ENCODE measurements around the gene BASP1.
"Not testable (repeated sequence)": the region's sequence is repeated elsewhere in the genome, so short reads cannot be mapped to it uniquely, and the experiment has no call there.

BASP1 gene

DNA sequence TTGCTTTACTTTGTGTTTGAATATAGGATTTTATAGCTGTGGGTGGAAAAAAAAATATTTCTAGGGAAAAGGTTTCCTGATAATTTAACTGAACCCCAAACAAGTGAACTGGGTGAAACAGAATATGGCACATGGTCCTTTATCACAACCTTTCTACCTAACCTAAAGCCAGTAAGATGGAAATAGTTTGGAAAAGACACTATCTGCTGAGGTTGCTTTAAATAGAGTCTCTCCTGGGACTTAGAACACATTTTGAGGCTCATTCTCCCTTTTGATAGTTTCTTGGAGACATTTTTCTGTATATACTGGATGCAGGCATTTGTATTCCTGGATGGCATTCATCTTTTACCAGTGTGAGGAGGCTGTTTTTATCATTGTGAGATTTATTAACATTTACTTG is 39.4 kb downstream of the BASP1 start:
- H3K36me3 ChIP-seq (ENCODE audit: insufficient read depth, low read length): peaks cover 47% of the 10 kb centered on the region
- H3K4me1 ChIP-seq (ENCODE audit: insufficient read depth, low read length): no peaks in the 10 kb centered on the region
- no peaks in the 10 kb centered on the region for H3K27me3 ChIP-seq (ENCODE audit: insufficient read depth, low read length)
- no peak overlapping the region for H3K4me3 ChIP-seq (ENCODE audit: low read length)
- H3K9me3 ChIP-seq (ENCODE audit: low read length): peaks cover 7% of the 10 kb centered on the region
- H2AFZ ChIP-seq (ENCODE audit: low read depth, low read length): no peak overlapping the region

DNA sequence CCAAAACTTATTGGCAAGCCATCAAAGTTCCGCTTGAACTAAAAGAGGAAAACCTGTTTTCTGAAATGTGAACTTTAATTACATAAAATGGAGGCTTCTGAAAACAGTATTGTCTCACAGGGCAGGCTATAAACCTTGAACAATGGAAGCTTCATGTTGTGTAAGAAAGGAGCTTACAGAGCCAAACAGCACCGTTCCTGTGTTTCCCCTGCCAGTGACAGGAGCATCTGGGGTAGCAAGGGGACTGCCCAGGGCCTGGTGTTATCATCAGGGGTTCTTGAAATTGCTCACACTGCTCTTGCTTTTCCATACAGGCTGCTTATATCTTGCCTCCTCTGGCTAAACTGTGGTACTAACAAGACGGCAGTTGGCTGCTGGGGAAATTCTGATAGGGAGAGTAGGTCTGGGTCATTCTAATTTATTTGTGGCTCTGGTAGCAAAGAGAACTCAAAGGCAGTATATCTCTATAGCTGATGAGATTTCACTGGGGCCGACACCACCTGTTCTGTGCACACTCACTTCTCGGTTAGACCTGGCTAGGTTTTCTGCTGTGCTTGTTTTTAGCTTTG is 40.4 kb downstream of the BASP1 start:
- H2AFZ ChIP-seq (ENCODE audit: low read depth, low read length): no peak overlapping the region
- H3K4me3 ChIP-seq (ENCODE audit: low read length): no peak overlapping the region
- no peaks in the 10 kb centered on the region for H3K4me1 ChIP-seq (ENCODE audit: insufficient read depth, low read length)
- H3K36me3 ChIP-seq (ENCODE audit: insufficient read depth, low read length): peaks cover 52% of the 10 kb centered on the region
- H3K27me3 ChIP-seq (ENCODE audit: insufficient read depth, low read length): no peaks in the 10 kb centered on the region
- H3K9me3 ChIP-seq (ENCODE audit: low read length): peaks cover 7% of the 10 kb centered on the region

DNA sequence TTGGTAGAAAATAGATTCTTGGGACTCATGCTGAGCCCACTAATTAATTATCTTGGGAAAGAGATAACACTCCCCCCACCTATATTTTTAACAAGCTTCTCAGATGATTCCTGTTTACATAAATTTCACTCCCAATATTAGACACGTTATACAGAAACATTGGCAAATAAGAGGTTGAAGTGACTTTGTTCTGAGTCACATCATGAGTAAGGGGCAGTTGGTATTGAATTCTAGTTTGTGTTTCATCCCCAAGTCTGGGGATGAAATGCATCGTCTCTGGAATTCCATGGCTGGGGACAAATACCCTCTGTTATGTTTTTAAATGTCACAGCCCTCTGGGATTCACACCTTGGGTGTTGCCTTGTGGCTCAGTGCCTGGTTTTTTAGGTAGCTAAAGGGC is 41.0 kb downstream of the BASP1 start:
- Histone ChIP-seq H3K36me3 (ENCODE audit: insufficient read depth, low read length) (peaks cover 50% of the 10 kb centered on the region), H3K27me3 (ENCODE audit: insufficient read depth, low read length) (no peaks in the 10 kb centered on the region), H2AFZ (ENCODE audit: low read depth, low read length) (no peak overlapping the region), H3K4me1 (ENCODE audit: insufficient read depth, low read length) (peaks cover 1% of the 10 kb centered on the region), H3K9me3 (ENCODE audit: low read length) (peaks cover 7% of the 10 kb centered on the region), H3K4me3 (ENCODE audit: low read length) (no peak overlapping the region)

- H3K36me3 ChIP-seq (ENCODE audit: insufficient read depth, low read length): peaks cover 48% of the 10 kb centered on the region
- H3K27me3 ChIP-seq (ENCODE audit: insufficient read depth, low read length); H2AFZ ChIP-seq (ENCODE audit: low read depth, low read length); H3K9me3 ChIP-seq (ENCODE audit: low read length); H3K4me3 ChIP-seq (ENCODE audit: low read length); H3K4me1 ChIP-seq (ENCODE audit: insufficient read depth, low read length): not testable (repeated sequence)
These were observed 41.6 kb downstream of the BASP1 start for GRCh38 chr5:17259012-17259411.

GRCh38 chr5:17259630-17260257 is 42.3 kb downstream of the BASP1 start:
- Histone ChIP-seq H3K27me3 (ENCODE audit: insufficient read depth, low read length) (no peaks in the 10 kb centered on the region), H3K9me3 (ENCODE audit: low read length) (peaks cover 7% of the 10 kb centered on the region), H3K4me3 (ENCODE audit: low read length) (no peak overlapping the region), H2AFZ (ENCODE audit: low read depth, low read length) (no peak overlapping the region), H3K36me3 (ENCODE audit: insufficient read depth, low read length) (peaks cover 41% of the 10 kb centered on the region), H3K4me1 (ENCODE audit: insufficient read depth, low read length) (peaks cover 9% of the 10 kb centered on the region)

DNA sequence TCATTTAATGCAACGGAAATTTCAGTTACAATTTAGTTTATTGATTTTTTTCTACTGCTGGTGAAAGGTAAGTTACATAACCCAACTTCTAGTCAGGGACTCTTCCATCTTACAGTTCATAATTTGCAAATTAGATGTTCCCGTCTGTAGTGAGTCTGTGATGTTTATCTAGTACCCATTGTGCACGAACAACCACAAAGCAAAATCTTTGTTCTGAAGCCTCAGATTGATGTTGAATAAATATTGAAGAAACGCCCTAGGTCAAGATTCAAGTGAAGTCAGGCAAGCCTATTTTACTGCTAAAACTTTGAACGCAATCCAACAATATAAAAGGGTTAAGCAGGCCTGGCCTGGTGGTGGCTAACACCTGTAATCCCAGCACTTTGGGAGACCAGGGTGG is 43.1 kb downstream of the BASP1 start:
- peaks cover 35% of the 10 kb centered on the region for H3K36me3 ChIP-seq (ENCODE audit: insufficient read depth, low read length)
- H2AFZ ChIP-seq (ENCODE audit: low read depth, low read length): no peak overlapping the region

GRCh38 chr5:17261075-17261474 is 43.6 kb downstream of the BASP1 start:
- no peaks in the 10 kb centered on the region for H3K27me3 ChIP-seq (ENCODE audit: insufficient read depth, low read length)
- no peak overlapping the region for H3K4me3 ChIP-seq (ENCODE audit: low read length)
- H2AFZ ChIP-seq (ENCODE audit: low read depth, low read length): no peak overlapping the region
- peaks cover 29% of the 10 kb centered on the region for H3K36me3 ChIP-seq (ENCODE audit: insufficient read depth, low read length)
- H3K4me1 ChIP-seq (ENCODE audit: insufficient read depth, low read length): peaks cover 14% of the 10 kb centered on the region
- H3K9me3 ChIP-seq (ENCODE audit: low read length): peaks cover 5% of the 10 kb centered on the region

More for the DNA sequence above, 43.1 kb downstream of the BASP1 start:
- Histone ChIP-seq H3K9me3 (ENCODE audit: low read length) (peaks cover 7% of the 10 kb centered on the region), H3K4me3 (ENCODE audit: low read length) (no peak overlapping the region), H3K4me1 (ENCODE audit: insufficient read depth, low read length) (peaks cover 14% of the 10 kb centered on the region), H3K27me3 (ENCODE audit: insufficient read depth, low read length) (no peaks in the 10 kb centered on the region)

- H3K4me3 ChIP-seq (ENCODE audit: low read length): no peak overlapping the region
- no peaks in the 10 kb centered on the region for H3K9me3 ChIP-seq (ENCODE audit: low read length)
- H3K36me3 ChIP-seq (ENCODE audit: insufficient read depth, low read length): peaks cover 20% of the 10 kb centered on the region
- no peak overlapping the region for H2AFZ ChIP-seq (ENCODE audit: low read depth, low read length)
- no peaks in the 10 kb centered on the region for H3K27me3 ChIP-seq (ENCODE audit: insufficient read depth, low read length)
- H3K4me1 ChIP-seq (ENCODE audit: insufficient read depth, low read length): peaks cover 14% of the 10 kb centered on the region
These were observed 47.6 kb downstream of the BASP1 start for GRCh38 chr5:17265041-17265440.

GRCh38 chr5:17267106-17267505 is 49.7 kb downstream of the BASP1 start:
- Histone ChIP-seq H3K4me3 (ENCODE audit: low read length) (no peak overlapping the region), H3K9me3 (ENCODE audit: low read length) (no peaks in the 10 kb centered on the region), H3K36me3 (ENCODE audit: insufficient read depth, low read length) (peaks cover 15% of the 10 kb centered on the region), H3K27me3 (ENCODE audit: insufficient read depth, low read length) (no peaks in the 10 kb centered on the region), H3K4me1 (ENCODE audit: insufficient read depth, low read length) (peaks cover 14% of the 10 kb centered on the region), H2AFZ (ENCODE audit: low read depth, low read length) (no peak overlapping the region)

DNA sequence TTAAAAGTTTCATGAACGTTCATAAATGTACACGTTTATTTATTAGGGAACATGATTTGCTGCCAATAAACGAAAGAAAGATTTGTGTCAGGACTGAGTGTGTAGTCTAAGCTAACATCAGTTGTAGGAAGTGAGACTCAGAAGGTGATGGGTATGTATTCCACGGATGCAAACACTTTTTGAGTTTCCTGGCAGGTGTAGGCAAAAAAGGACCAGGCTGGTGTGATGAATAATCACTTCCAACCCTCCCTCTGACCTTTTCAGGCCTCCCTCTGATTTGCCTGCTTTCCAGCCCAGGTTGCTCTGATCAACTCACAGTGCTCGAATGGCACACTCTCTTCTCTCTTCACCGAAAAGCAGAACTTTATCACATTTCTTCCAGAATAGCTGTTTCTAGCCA is 51.8 kb downstream of the BASP1 start:
- Histone ChIP-seq H3K36me3 (ENCODE audit: insufficient read depth, low read length) (peaks cover 8% of the 10 kb centered on the region), H2AFZ (ENCODE audit: low read depth, low read length) (no peak overlapping the region), H3K9me3 (ENCODE audit: low read length) (no peaks in the 10 kb centered on the region), H3K27me3 (ENCODE audit: insufficient read depth, low read length) (no peaks in the 10 kb centered on the region), H3K4me3 (ENCODE audit: low read length) (no peak overlapping the region), H3K4me1 (ENCODE audit: insufficient read depth, low read length) (peaks cover 6% of the 10 kb centered on the region)

- Histone ChIP-seq H3K27me3 (ENCODE audit: insufficient read depth, low read length) (no peaks in the 10 kb centered on the region), H3K4me1 (ENCODE audit: insufficient read depth, low read length) (no peaks in the 10 kb centered on the region), H3K36me3 (ENCODE audit: insufficient read depth, low read length) (peaks cover 25% of the 10 kb centered on the region), H3K4me3 (ENCODE audit: low read length) (no peak overlapping the region), H2AFZ (ENCODE audit: low read depth, low read length) (no peak overlapping the region), H3K9me3 (ENCODE audit: low read length) (no peaks in the 10 kb centered on the region)
These were observed 54.7 kb downstream of the BASP1 start for GRCh38 chr5:17272111-17272510.

DNA sequence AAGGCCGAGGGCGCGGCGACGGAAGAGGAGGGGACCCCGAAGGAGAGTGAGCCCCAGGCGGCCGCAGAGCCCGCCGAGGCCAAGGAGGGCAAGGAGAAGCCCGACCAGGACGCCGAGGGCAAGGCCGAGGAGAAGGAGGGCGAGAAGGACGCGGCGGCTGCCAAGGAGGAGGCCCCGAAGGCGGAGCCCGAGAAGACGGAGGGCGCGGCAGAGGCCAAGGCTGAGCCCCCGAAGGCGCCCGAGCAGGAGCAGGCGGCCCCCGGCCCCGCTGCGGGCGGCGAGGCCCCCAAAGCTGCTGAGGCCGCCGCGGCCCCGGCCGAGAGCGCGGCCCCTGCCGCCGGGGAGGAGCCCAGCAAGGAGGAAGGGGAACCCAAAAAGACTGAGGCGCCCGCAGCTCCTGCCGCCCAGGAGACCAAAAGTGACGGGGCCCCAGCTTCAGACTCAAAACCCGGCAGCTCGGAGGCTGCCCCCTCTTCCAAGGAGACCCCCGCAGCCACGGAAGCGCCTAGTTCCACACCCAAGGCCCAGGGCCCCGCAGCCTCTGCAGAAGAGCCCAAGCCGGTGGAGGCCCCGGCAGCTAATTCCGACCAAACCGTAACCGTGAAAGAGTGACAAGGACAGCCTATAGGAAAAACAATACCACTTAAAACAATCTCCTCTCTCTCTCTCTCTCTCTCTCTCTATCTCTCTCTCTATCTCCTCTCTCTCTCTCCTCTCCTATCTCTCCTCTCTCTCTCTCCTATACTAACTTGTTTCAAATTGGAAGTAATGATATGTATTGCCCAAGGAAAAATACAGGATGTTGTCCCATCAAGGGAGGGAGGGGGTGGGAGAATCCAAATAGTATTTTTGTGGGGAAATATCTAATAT is 58.1 kb downstream of the BASP1 start:
- Histone ChIP-seq H3K36me3 (ENCODE audit: insufficient read depth, low read length) (peaks cover 25% of the 10 kb centered on the region), H3K9me3 (ENCODE audit: low read length) (no peaks in the 10 kb centered on the region), H3K4me3 (ENCODE audit: low read length) (no peak overlapping the region), H3K4me1 (ENCODE audit: insufficient read depth, low read length) (no peaks in the 10 kb centered on the region), H2AFZ (ENCODE audit: low read depth, low read length) (no peak overlapping the region), H3K27me3 (ENCODE audit: insufficient read depth, low read length) (no peaks in the 10 kb centered on the region)

- Histone ChIP-seq H3K9me3 (ENCODE audit: low read length) (no peaks in the 10 kb centered on the region), H3K4me1 (ENCODE audit: insufficient read depth, low read length) (no peaks in the 10 kb centered on the region), H3K36me3 (ENCODE audit: insufficient read depth, low read length) (peaks cover 25% of the 10 kb centered on the region), H3K4me3 (ENCODE audit: low read length) (no peak overlapping the region), H2AFZ (ENCODE audit: low read depth, low read length) (no peak overlapping the region), H3K27me3 (ENCODE audit: insufficient read depth, low read length) (no peaks in the 10 kb centered on the region)
These were observed 59.0 kb downstream of the BASP1 start for GRCh38 chr5:17276445-17276844.

Data from neuron (in vitro differentiated cells).